ENCODE results near the gene FLNB.

The FLNB gene

GRCh38 chr3:58117561-58118181, 109.4 kb downstream of the FLNB start:
- Mint-ChIP-seq H3K9me3 (no peaks in the 10 kb centered on the region), H3K27ac (peak overlapping the region; percentile 31), H3K27me3 (ENCODE audit: low read depth, poor library complexity) (no peaks in the 10 kb centered on the region), H3K4me1 (peaks cover 58% of the 10 kb centered on the region), H3K4me3 (no peak overlapping the region), H3K36me3 (ENCODE audit: low read depth) (peaks cover 80% of the 10 kb centered on the region)
- TF ChIP-seq, protein P1, sequence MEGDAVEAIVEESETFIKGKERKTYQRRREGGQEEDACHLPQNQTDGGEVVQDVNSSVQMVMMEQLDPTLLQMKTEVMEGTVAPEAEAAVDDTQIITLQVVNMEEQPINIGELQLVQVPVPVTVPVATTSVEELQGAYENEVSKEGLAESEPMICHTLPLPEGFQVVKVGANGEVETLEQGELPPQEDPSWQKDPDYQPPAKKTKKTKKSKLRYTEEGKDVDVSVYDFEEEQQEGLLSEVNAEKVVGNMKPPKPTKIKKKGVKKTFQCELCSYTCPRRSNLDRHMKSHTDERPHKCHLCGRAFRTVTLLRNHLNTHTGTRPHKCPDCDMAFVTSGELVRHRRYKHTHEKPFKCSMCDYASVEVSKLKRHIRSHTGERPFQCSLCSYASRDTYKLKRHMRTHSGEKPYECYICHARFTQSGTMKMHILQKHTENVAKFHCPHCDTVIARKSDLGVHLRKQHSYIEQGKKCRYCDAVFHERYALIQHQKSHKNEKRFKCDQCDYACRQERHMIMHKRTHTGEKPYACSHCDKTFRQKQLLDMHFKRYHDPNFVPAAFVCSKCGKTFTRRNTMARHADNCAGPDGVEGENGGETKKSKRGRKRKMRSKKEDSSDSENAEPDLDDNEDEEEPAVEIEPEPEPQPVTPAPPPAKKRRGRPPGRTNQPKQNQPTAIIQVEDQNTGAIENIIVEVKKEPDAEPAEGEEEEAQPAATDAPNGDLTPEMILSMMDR (IDR thresholded peaks at IDR 0.05), result no peak
- no peak for DNase-seq

DNA sequence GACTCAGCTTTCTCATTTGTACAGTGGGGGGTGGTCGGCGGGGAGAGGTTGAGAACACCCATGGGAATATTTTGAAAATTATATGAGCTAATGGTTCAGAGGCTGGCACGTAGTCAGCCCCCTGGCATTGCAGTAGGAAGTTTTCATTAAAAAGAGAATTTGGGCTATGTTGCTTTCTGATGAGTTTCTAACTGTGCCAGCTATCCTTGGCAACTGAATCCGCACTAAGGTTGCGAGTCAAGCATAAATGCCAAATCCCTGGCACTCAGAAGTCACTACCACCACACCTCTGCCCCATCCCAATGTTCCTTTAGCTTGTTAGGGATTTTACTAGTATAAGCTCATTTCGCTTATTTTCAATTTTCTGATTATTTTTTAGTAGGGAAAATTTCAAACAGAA, 111.0 kb downstream of the FLNB start:
- no peak for DNase-seq
- Mint-ChIP-seq H3K4me3 (no peak overlapping the region), H3K27ac (no peak overlapping the region), H3K4me1 (peaks cover 58% of the 10 kb centered on the region), H3K9me3 (no peaks in the 10 kb centered on the region), H3K27me3 (ENCODE audit: low read depth, poor library complexity) (no peaks in the 10 kb centered on the region), H3K36me3 (ENCODE audit: low read depth) (peaks cover 81% of the 10 kb centered on the region)
- TF ChIP-seq, protein P1 (IDR thresholded peaks at IDR 0.05), result no peak

DNA sequence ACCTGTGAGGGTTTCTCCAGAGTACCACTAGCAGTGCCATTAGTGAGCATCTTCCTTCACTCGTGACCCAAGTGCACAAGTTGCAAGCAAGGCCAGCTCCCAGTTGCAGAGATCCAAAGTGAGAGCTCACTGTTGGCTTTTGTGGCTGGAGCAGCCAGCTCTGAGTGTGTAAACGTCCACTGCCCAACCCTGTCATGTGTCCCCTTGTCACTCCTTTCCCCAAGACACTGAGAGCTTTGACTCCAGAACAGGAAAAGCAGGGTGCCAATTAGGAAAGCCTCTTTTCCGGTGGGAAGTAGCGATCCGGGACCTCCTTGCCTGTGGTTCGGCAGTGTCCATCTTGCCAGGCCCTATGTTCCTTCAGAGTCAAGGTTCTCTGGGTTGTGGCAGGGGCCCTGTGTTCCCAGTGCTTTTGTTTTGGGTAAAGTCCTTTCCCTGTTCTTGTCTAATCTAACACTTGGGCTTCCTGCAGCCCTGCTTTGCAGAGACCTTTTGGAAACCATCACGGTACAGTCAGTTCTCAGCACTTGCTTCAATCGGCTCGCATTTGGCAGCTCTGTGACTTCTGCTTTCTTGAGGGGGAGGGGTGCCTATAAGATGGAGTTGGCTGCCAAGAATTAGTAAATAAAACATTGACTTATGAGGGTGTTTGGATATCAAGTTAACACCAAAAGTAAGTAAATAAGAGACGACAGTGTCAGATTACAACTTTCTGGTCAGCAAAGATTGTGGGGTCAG, 112.0 kb downstream of the FLNB start:
- Mint-ChIP-seq H3K27me3 (ENCODE audit: low read depth, poor library complexity) (no peaks in the 10 kb centered on the region), H3K4me1 (peaks cover 57% of the 10 kb centered on the region), H3K9me3 (peaks cover 4% of the 10 kb centered on the region), H3K36me3 (ENCODE audit: low read depth) (peaks cover 81% of the 10 kb centered on the region), H3K4me3 (peak overlapping the region; percentile 41), H3K27ac (peak overlapping the region; percentile 88)
- TF ChIP-seq, protein P1 (IDR thresholded peaks at IDR 0.05), result no peak
- DNase-seq, result no peak

GRCh38 chr3:58121183-58121582, 113.0 kb downstream of the FLNB start:
- DNase-seq, result no peak
- TF ChIP-seq, protein P1 (IDR thresholded peaks at IDR 0.05), result no peak
- H3K36me3 Mint-ChIP-seq (ENCODE audit: low read depth), result peaks cover 85% of the 10 kb centered on the region
- peak overlapping the region; percentile 61 for H3K27ac Mint-ChIP-seq
- H3K9me3 Mint-ChIP-seq, result peaks cover 5% of the 10 kb centered on the region
- H3K4me1 Mint-ChIP-seq, result peaks cover 48% of the 10 kb centered on the region
- H3K4me3 Mint-ChIP-seq, result no peak overlapping the region
- peaks cover 1% of the 10 kb centered on the region for H3K27me3 Mint-ChIP-seq (ENCODE audit: low read depth, poor library complexity)

- Mint-ChIP-seq H3K4me3 (no peak overlapping the region), H3K9me3 (peaks cover 16% of the 10 kb centered on the region), H3K36me3 (ENCODE audit: low read depth) (peaks cover 94% of the 10 kb centered on the region), H3K27me3 (ENCODE audit: low read depth, poor library complexity) (peaks cover 3% of the 10 kb centered on the region), H3K27ac (peak overlapping the region; percentile 57), H3K4me1 (peaks cover 29% of the 10 kb centered on the region)
- no peak for DNase-seq
- TF ChIP-seq, protein P1 (IDR thresholded peaks at IDR 0.05), result no peak
These were observed 114.9 kb downstream of the FLNB start for GRCh38 chr3:58122936-58123700.
